GM12874 (cell line): ENCODE results near the gene HBS1L.

Experiments used
- CTCF ChIP-seq: IDR thresholded peaks from 2 replicates; pipeline ENCODE4 v1.5.1; 2011; ENCODE audit warnings: low read depth, mild to moderate bottlenecking, control low read depth, low read length, moderate library complexity; ENCODE audit not compliant: insufficient read depth

Gene HBS1L

GRCh38 chr6:134921721-134922261 is 132.8 kb downstream of the HBS1L start:
- no peak for TF ChIP-seq CTCF

GRCh38 chr6:134921276-134921675 is 133.3 kb downstream of the HBS1L start:
- no peak for TF ChIP-seq CTCF

DNA sequence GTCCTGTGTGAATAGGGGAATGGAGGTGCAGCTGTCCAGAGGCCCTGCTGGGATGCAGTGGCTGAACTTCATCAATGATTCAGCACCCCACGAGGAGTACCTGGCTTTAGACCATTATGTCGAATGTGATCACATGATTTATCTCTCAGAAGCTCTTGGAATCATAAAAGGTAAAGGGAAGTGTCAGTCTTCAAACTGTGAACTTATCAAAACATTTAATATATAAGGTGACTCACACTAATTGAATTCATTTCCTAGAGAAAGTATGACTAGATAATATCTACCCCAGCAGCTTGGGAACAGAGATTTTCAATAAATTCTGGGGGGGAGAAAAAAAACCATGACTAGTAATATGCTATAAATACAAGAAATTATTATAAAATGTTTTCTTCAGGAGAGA is 134.2 kb downstream of the HBS1L start:
- TF ChIP-seq CTCF: no peak

DNA sequence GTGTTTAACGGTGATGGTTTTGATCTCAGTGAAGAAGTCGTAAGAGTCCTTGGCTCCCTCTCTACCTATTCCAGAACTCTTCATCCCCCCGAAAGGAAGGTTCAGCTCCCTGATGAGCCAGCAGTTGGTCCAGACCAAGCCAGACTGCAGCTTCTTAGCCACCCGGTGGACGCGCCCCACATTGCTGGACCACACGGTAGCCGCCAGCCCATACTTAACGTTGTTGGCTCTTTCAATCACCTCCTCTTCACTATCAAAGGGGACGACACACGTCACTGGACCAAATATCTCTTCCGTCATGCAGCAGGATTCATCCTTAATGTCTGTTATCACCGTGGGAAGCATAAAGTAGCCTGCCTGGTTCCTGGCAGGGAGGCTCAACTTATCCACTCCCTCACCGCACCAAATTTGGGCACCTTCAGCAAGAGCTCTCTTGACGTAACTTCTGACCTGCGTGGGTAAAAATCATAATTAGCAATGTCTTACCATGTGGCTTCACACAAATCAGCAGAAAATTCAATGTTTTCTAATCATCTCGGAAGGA is 136.1 kb downstream of the HBS1L start:
- TF ChIP-seq CTCF: no peak

DNA sequence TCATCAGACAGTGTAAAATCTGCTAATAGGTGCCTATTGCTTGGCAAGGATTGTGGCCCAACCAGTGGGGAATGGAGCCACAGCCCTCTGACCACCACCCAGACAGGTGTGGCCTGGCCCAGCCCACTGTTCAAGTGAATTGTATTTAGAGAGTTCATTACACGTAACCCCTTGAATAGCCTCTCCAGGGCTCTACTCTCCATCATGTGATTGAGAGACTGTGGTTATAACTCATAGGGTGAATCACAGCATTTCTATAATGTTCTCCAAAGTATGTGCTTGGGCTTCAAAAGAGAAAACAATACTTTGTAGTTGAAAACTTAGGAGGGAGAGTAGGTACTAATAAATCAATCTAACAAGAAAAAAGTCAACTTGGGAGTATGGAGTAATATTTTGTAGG is 143.1 kb downstream of the HBS1L start:
- TF ChIP-seq CTCF: no peak

DNA sequence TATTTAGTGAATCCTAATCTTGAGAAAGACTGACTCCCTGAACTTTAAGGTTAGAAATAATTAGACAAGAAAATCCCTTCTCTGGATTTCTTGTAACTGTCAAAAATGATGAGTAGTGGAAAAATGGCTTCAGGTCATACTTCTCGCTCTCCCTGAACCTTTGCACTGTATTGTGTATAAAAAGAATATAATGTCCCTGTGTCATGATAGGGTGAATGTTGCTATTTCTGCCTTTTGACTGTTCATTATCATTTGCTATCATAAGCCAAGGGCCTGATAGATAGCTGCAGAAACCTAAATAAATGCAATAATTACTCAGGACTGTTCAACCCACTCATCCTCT is 144.1 kb downstream of the HBS1L start:
- TF ChIP-seq CTCF: no peak
